CD14-positive monocyte (primary cell): ENCODE data around the gene TUBB. TPM values are rescaled to one million over a fixed set of nuclear protein-coding genes. Genes with fewer than 3 reads are reported as not detected.
"Not testable (repeated sequence)": the region's sequence is repeated elsewhere in the genome, so short reads cannot be mapped to it uniquely, and the experiment has no call there.

Source experiments
- DNase-seq, 3 donors: peaks; one replicate each; pipeline ENCODE4 v3.0.0-alpha.2; 2011 to 2022
- H2AFZ ChIP-seq: 2 replicates; pipeline ENCODE4 v1.6.0; 2012; ENCODE audit warnings: mild to moderate bottlenecking, low read depth, low read length, inconsistent platforms; ENCODE audit not compliant: insufficient read depth, poor library complexity, severe bottlenecking
- H3K27ac ChIP-seq, 2 donors: 1 replicate in 1 of 2; 2 replicates in 1 of 2; pipeline ENCODE4 v1.5.1; 2012 to 2013; ENCODE audit warnings: low read length in 2 of 2, control low read depth in 1 of 2, inconsistent platforms in 1 of 2, low read depth in 1 of 2, mild to moderate bottlenecking in 1 of 2
- H3K27me3 ChIP-seq, 2 donors: one replicate each; pipeline versions ENCODE4 v1.6.0 to v1.6.1; 2011 to 2013; ENCODE audit warnings: low read length in 2 of 2; ENCODE audit not compliant: control insufficient read depth in 2 of 2, insufficient read depth in 2 of 2
- H3K36me3 ChIP-seq, 2 donors: replicated peaks in 1 of 2; 1 replicate in 1 of 2; 2 replicates in 1 of 2; pipeline versions ENCODE4 v1.5.1 to v1.6.1; 2012 to 2013; ENCODE audit warnings: low read length in 2 of 2, control low read depth in 1 of 2, inconsistent platforms in 1 of 2, mild to moderate bottlenecking in 1 of 2; ENCODE audit not compliant: insufficient read depth in 2 of 2, control insufficient read depth in 1 of 2
- H3K4me1 ChIP-seq, 2 donors: 1 replicate in 1 of 2; 2 replicates in 1 of 2; pipeline versions ENCODE4 v1.5.1 to v1.6.1; 2012 to 2013; ENCODE audit warnings: low read length in 2 of 2, control low read depth in 1 of 2, inconsistent platforms in 1 of 2, mild to moderate bottlenecking in 1 of 2, moderate library complexity in 1 of 2; ENCODE audit not compliant: insufficient read depth in 2 of 2, control insufficient read depth in 1 of 2
- H3K4me2 ChIP-seq: replicated peaks from 2 replicates; pipeline ENCODE3; 2012; ENCODE audit warnings: low read length, moderate library complexity, mild to moderate bottlenecking; ENCODE audit not compliant: poor library complexity, severe bottlenecking; ENCODE audit errors: extremely low read depth
- H3K4me3 ChIP-seq, 3 experiments: fragments of 200-600 bp in 1 of 3; sonication (generic) in 1 of 3; replicated peaks in 1 of 3; 1 replicate in 2 of 3; 2 replicates in 1 of 3; pipeline ENCODE4 v1.5.1; 2011 to 2013; ENCODE audit warnings: low read length in 3 of 3, mild to moderate bottlenecking in 3 of 3, control low read depth in 2 of 3, low read depth in 2 of 3, inconsistent platforms in 1 of 3, moderate library complexity in 1 of 3
- H3K79me2 ChIP-seq: 2 replicates; pipeline ENCODE4 v1.6.0; 2012; ENCODE audit warnings: mild to moderate bottlenecking, control low read depth, inconsistent platforms, low read length, moderate library complexity; ENCODE audit not compliant: insufficient read depth
- H3K9ac ChIP-seq: 2 replicates; pipeline ENCODE4 v1.6.0; 2017; ENCODE audit warnings: low read length, mild to moderate bottlenecking; ENCODE audit not compliant: insufficient read depth, poor library complexity, severe bottlenecking
- H3K9me3 ChIP-seq, 2 donors: replicated peaks in 1 of 2; 1 replicate in 1 of 2; 2 replicates in 1 of 2; pipeline versions ENCODE4 v1.5.1 to v1.6.1; 2012 to 2013; ENCODE audit warnings: low read length in 2 of 2, control low read depth in 1 of 2; ENCODE audit not compliant: control insufficient read depth in 1 of 2, insufficient read depth in 1 of 2
- H4K20me1 ChIP-seq: 2 replicates; pipeline ENCODE4 v1.6.0; 2012; ENCODE audit warnings: mild to moderate bottlenecking, low read length, control low read depth, moderate library complexity; ENCODE audit not compliant: insufficient read depth
- H3K27ac Mint-ChIP-seq, 7 donors: one replicate each; pipeline ENCODE4 v1.8.0; 2020; ENCODE audit warnings: mild to moderate bottlenecking in 7 of 7, mixed read lengths in 7 of 7, moderate library complexity in 6 of 7, inconsistent platforms in 2 of 7
- H3K27me3 Mint-ChIP-seq, 3 donors: one replicate each; pipeline ENCODE4 v1.8.0; 2021 to 2022; ENCODE audit warnings: low read depth in 3 of 3, mild to moderate bottlenecking in 3 of 3, mixed read lengths in 3 of 3, moderate library complexity in 3 of 3, inconsistent platforms in 1 of 3
- H3K36me3 Mint-ChIP-seq, 2 donors: one replicate each; pipeline ENCODE4 v1.8.0; 2020; ENCODE audit warnings: mixed read lengths in 2 of 2, inconsistent platforms in 1 of 2, mild to moderate bottlenecking in 1 of 2
- H3K4me1 Mint-ChIP-seq: one replicate; pipeline ENCODE4 v1.8.0; 2020; ENCODE audit warnings: mild to moderate bottlenecking, mixed read lengths
- H3K4me3 Mint-ChIP-seq, 2 donors: one replicate each; pipeline ENCODE4 v1.8.0; 2020; ENCODE audit warnings: mild to moderate bottlenecking in 2 of 2, mixed read lengths in 2 of 2, moderate library complexity in 1 of 2
- H3K9me3 Mint-ChIP-seq, 7 donors: one replicate each; pipeline ENCODE4 v1.8.0; 2020 to 2022; ENCODE audit warnings: mixed read lengths in 7 of 7, mild to moderate bottlenecking in 6 of 7, moderate library complexity in 6 of 7, inconsistent platforms in 2 of 7
- WGBS: methylation state at CpG from one replicate; pipeline ENCODE4 v1.1.5; 2013; ENCODE audit warnings: missing lambda C conversion rate; ENCODE audit not compliant: insufficient coverage; 5-methylcytosine and 5-hydroxymethylcytosine counted together
- intact Hi-C, 2 donors: fragments of 100-400 bp; cut with micrococcal nuclease; formaldehyde crosslinking; loops; one replicate each; pipeline versions ENCODE4 v1.15.0 to v1.15.1; 2023
- polyA plus RNA-seq, 3 donors: library from polyadenylated mRNA; depleted of rRNA in 1 of 3; unstranded in 2 of 3; stranded (reverse) in 1 of 3; fragments of 300-500 nt in 2 of 3; fragments of >200 nt in 1 of 3; fragmentation: Illumina TruSeq in 2 of 3; gene quantifications; 1 replicate in 2 of 3; 2 replicates in 1 of 3; pipeline ENCODE4 v1.2.3, GENCODE V29; 2012 to 2021
- TF ChIP-seq, protein P1 (sequence below): fragments of 200-600 bp; IDR thresholded peaks from one replicate; pipeline ENCODE4 v1.8.0; 2022; ENCODE audit warnings: antibody characterized with exemption, mild to moderate bottlenecking

TUBB gene
- polyA plus RNA-seq, 3 donors, result 48.4 to 130 (median 57.0) TPM

DNA sequence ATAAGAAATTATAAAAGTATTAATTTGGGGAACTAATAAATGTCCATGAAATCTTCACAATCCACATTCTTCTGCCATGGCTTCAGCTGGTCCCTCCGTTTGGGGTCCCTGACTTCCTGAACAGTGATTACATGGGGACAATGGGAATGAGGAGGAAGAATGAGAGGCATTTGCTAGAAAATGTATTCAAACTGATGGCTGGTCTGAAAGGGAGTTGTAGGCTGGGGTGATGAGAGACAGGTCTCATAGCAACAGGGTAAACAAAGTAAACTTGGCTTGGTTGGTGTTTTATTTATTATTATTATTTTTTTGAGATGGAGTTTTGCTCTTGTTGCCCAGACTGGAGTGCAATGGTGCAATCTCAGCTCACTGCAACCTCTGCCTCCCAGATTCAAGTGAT, 45.3 kb downstream of the TUBB start:
- H3K4me2 ChIP-seq, H3K9me3 ChIP-seq, H3K27ac ChIP-seq, H3K79me2 ChIP-seq, H3K27me3 ChIP-seq, H3K27ac Mint-ChIP-seq, H4K20me1 ChIP-seq, H3K4me3 Mint-ChIP-seq, H3K36me3 ChIP-seq, H2AFZ ChIP-seq, H3K9ac ChIP-seq, H3K4me3 ChIP-seq, DNase-seq, H3K9me3 Mint-ChIP-seq, H3K36me3 Mint-ChIP-seq: not testable (repeated sequence)
- H3K4me1 ChIP-seq, result peaks cover 39 to 47% of the 10 kb centered on the region in 2 donors
- 100% methylated on average over 1 of the region's 1 CpG for WGBS
- Mint-ChIP-seq H3K27me3 (peaks cover 15 to 20% (median 17%) of the 10 kb centered on the region in 3 donors), H3K4me1 (peaks cover 61% of the 10 kb centered on the region)
- intact Hi-C loops, result loop anchor here in 1 of 2 donors (10.0 kb wide), 1 partner anchor 109 kb away; no protein-coding TSS in a partner anchor

DNA sequence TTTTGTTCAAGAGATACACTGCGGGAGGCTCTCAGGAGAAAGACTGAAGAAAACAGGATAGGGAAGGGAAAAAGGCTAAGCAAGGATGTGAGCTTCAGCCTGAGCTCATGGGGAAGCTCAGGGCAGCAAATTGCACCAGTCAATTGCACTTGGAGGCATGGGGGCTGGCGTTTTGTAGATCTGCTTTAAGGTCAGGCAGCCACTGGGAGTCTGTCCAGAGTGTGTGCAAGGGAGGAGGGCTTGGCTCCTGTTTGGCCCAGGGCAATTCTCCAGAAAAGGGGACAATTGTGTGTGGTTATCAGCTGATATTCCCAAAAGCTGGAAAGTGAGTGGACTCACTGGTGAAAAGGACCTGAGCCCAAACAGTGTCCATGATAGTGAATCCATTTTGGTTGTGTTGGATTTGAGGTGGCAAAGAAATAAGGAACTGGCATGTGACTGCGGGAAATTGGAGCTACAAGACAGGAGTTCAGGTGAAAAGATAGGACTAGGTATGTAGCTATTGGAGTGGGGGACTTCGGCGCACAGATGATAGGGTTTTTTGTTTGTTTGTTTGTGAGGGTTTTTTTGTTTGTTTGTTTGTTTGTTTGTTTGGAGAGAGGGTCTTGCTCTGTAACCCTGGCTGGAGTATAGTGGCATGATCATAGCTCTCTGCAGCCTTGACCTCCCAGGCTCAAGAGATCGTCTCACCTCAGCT, 46.5 kb downstream of the TUBB start:
- no peak overlapping the region for H2AFZ ChIP-seq
- H3K4me3 Mint-ChIP-seq, result peak overlapping the region in 1 of 2 donors; percentile 13
- 98% methylated on average over 6 of the region's 6 CpGs for WGBS

More for the DNA sequence above, 46.5 kb downstream of the TUBB start:
- Histone ChIP-seq H3K4me2 (no peak overlapping the region), H3K36me3 (no peaks in the 10 kb centered on the region), H3K27me3 (no peaks in the 10 kb centered on the region), H4K20me1 (no peaks in the 10 kb centered on the region), H3K79me2 (no peaks in the 10 kb centered on the region), H3K9me3 (no peaks in the 10 kb centered on the region), H3K4me1 (peaks cover 36 to 46% of the 10 kb centered on the region in 2 donors), H3K9ac (no peak overlapping the region), H3K27ac (no peak overlapping the region), H3K4me3 (no peak overlapping the region)
- peaks cover 13 to 19% (median 17%) of the 10 kb centered on the region in 3 donors for H3K27me3 Mint-ChIP-seq
- peaks cover 60% of the 10 kb centered on the region for H3K4me1 Mint-ChIP-seq
- H3K36me3 Mint-ChIP-seq, result peaks cover 0 to 6% of the 10 kb centered on the region in 2 donors
- H3K27ac Mint-ChIP-seq, result peak overlapping the region in 2 of 7 donors; percentile 37 to 47
- TF ChIP-seq, protein P1, sequence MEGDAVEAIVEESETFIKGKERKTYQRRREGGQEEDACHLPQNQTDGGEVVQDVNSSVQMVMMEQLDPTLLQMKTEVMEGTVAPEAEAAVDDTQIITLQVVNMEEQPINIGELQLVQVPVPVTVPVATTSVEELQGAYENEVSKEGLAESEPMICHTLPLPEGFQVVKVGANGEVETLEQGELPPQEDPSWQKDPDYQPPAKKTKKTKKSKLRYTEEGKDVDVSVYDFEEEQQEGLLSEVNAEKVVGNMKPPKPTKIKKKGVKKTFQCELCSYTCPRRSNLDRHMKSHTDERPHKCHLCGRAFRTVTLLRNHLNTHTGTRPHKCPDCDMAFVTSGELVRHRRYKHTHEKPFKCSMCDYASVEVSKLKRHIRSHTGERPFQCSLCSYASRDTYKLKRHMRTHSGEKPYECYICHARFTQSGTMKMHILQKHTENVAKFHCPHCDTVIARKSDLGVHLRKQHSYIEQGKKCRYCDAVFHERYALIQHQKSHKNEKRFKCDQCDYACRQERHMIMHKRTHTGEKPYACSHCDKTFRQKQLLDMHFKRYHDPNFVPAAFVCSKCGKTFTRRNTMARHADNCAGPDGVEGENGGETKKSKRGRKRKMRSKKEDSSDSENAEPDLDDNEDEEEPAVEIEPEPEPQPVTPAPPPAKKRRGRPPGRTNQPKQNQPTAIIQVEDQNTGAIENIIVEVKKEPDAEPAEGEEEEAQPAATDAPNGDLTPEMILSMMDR, result no peak
- H3K9me3 Mint-ChIP-seq, result peaks cover 0 to 3% (median 0%) of the 10 kb centered on the region in 7 donors
- intact Hi-C loops, result loop anchor here in 1 of 2 donors (10.0 kb wide), 1 partner anchor 108 kb away; no protein-coding TSS in a partner anchor
- no peak for DNase-seq
